Ramos (cell line): ENCODE data around the gene CIB4.

Source experiments
- in situ Hi-C: fragments of 300-500 bp; cut with MboI; formaldehyde crosslinking; loops from one replicate; pipeline ENCODE4 v1.14.3; 2022; ENCODE audit warnings: low sequenced_read_pairs; ENCODE audit not compliant: unreplicated experiment

Gene CIB4

GRCh38 chr2:26646986-26647672 lies 6.0 kb upstream of the CIB4 start:
- in situ Hi-C loops: no loop called here

- in situ Hi-C loops: no loop called here
Observed at GRCh38 chr2:26645762-26646161, 4.6 kb upstream of the CIB4 start.

- in situ Hi-C loops: no loop called here
Observed at GRCh38 chr2:26644188-26644835, 3.1 kb upstream of the CIB4 start.

- in situ Hi-C loops: no loop called here
Observed at GRCh38 chr2:26642429-26642828, 1.3 kb upstream of the CIB4 start.

- in situ Hi-C loops: no loop called here
Observed at GRCh38 chr2:26640331-26640745, 828 bp downstream of the CIB4 start.

- in situ Hi-C loops: no loop called here
Observed at GRCh38 chr2:26639685-26640243, 1.4 kb downstream of the CIB4 start.

GRCh38 chr2:26637811-26638310 lies 3.3 kb downstream of the CIB4 start:
- in situ Hi-C loops: no loop called here

- in situ Hi-C loops: no loop called here
Observed at GRCh38 chr2:26636935-26637334, 4.2 kb downstream of the CIB4 start.

GRCh38 chr2:26635401-26635800 lies 5.8 kb downstream of the CIB4 start:
- in situ Hi-C loops: no loop called here

GRCh38 chr2:26634636-26635230 lies 6.4 kb downstream of the CIB4 start:
- in situ Hi-C loops: no loop called here

GRCh38 chr2:26633993-26634595 lies 7.1 kb downstream of the CIB4 start:
- in situ Hi-C loops: no loop called here

GRCh38 chr2:26633351-26633945 lies 7.7 kb downstream of the CIB4 start:
- in situ Hi-C loops: no loop called here

- in situ Hi-C loops: no loop called here
Observed at GRCh38 chr2:26632624-26633185, 8.5 kb downstream of the CIB4 start.

- in situ Hi-C loops: no loop called here
Observed at GRCh38 chr2:26631401-26632170, 9.6 kb downstream of the CIB4 start.

- in situ Hi-C loops: no loop called here
Observed at GRCh38 chr2:26630669-26631360, 10.4 kb downstream of the CIB4 start.

GRCh38 chr2:26630235-26630634 lies 10.9 kb downstream of the CIB4 start:
- in situ Hi-C loops: no loop called here

- in situ Hi-C loops: no loop called here
Observed at GRCh38 chr2:26629751-26630150, 11.4 kb downstream of the CIB4 start.

GRCh38 chr2:26629346-26629630 lies 11.9 kb downstream of the CIB4 start:
- in situ Hi-C loops: no loop called here
